ENCODE data around the gene GRHL3.
"Not testable (repeated sequence)": the region's sequence is repeated elsewhere in the genome, so short reads cannot be mapped to it uniquely, and the experiment has no call there.

The GRHL3 gene
- 0 to 0.06 (median 0) reads per million in 9 experiments for total RNA-seq

GRCh38 chr1:24319312-24319863 is at the start of gene GRHL3:
Gene GRHL3, plus strand, starts transcription at chr1:24319357. Its CDS starts 195 bp downstream, at chr1:24319552.
- ATAC-seq (replicated peaks), result no peak
- peaks cover 10% of the 10 kb centered on the region for H3K36me3 Mint-ChIP-seq (ENCODE audit: insufficient read depth)

GRCh38 chr1:24274203-24275103 is 44.7 kb upstream of the GRHL3 start:
- not testable (repeated sequence) for H3K36me3 Mint-ChIP-seq (ENCODE audit: insufficient read depth); H3K4me1 Mint-ChIP-seq (ENCODE audit: low read depth in 2 of 2); DNase-seq; H3K9me3 Mint-ChIP-seq; ATAC-seq (replicated peaks); H3K4me3 Mint-ChIP-seq; H3K27ac Mint-ChIP-seq
- peaks cover 47 to 62% of the 10 kb centered on the region in 2 donors for H3K27me3 Mint-ChIP-seq

More at GRCh38 chr1:24319312-24319863, at the start of gene GRHL3:
- DNase-seq, result no peak
- peak within 1 kb of the TSS in 1 of 2 donors; percentile 0 for H3K27ac Mint-ChIP-seq
- H3K27me3 Mint-ChIP-seq, result peaks cover 57 to 67% of the 10 kb centered on the region in 2 donors
- no peaks in the 10 kb centered on the region for H3K9me3 Mint-ChIP-seq
- peaks cover 28 to 38% of the 10 kb centered on the region in 2 donors for H3K4me1 Mint-ChIP-seq (ENCODE audit: low read depth in 2 of 2)
- peak within 1 kb of the TSS; percentile 20 to 85 for H3K4me3 Mint-ChIP-seq

GRCh38 chr1:24275104-24275410 is 44.1 kb upstream of the GRHL3 start:
- no peaks in the 10 kb centered on the region for H3K9me3 Mint-ChIP-seq
- H3K27ac Mint-ChIP-seq, result no peak overlapping the region
- H3K4me1 Mint-ChIP-seq (ENCODE audit: low read depth in 2 of 2), result peaks cover 7 to 8% of the 10 kb centered on the region in 2 donors
- H3K4me3 Mint-ChIP-seq, result no peak overlapping the region
- ATAC-seq (replicated peaks), result no peak
- H3K27me3 Mint-ChIP-seq, result peaks cover 46 to 56% of the 10 kb centered on the region in 2 donors
- DNase-seq, result no peak
- no peaks in the 10 kb centered on the region for H3K36me3 Mint-ChIP-seq (ENCODE audit: insufficient read depth)

- no peak overlapping the region for H3K4me3 Mint-ChIP-seq
- H3K4me1 Mint-ChIP-seq (ENCODE audit: low read depth in 2 of 2), result peaks cover 7 to 8% of the 10 kb centered on the region in 2 donors
- H3K27me3 Mint-ChIP-seq, result peaks cover 42 to 51% of the 10 kb centered on the region in 2 donors
- no peaks in the 10 kb centered on the region for H3K9me3 Mint-ChIP-seq
- H3K27ac Mint-ChIP-seq, result no peak overlapping the region
- peaks cover under 1% of the 10 kb centered on the region for H3K36me3 Mint-ChIP-seq (ENCODE audit: insufficient read depth)
- DNase-seq (no peak), ATAC-seq (replicated peaks) (no peak)
These were observed 43.6 kb upstream of the GRHL3 start for GRCh38 chr1:24275510-24275909.

GRCh38 chr1:24276791-24277190 is 42.4 kb upstream of the GRHL3 start:
- peaks cover 7 to 8% of the 10 kb centered on the region in 2 donors for H3K4me1 Mint-ChIP-seq (ENCODE audit: low read depth in 2 of 2)

GRCh38 chr1:24277420-24278169 is 41.6 kb upstream of the GRHL3 start:
- ATAC-seq (replicated peaks), result peak; percentile 69
- DNase-seq, result no peak
- peak overlapping the region; percentile 53 to 73 for H3K4me3 Mint-ChIP-seq
- H3K4me1 Mint-ChIP-seq (ENCODE audit: low read depth in 2 of 2), result peaks cover 7 to 8% of the 10 kb centered on the region in 2 donors
- H3K27ac Mint-ChIP-seq, result peak overlapping the region; percentile 33 to 44
- H3K9me3 Mint-ChIP-seq, result no peaks in the 10 kb centered on the region
- peaks cover 3% of the 10 kb centered on the region for H3K36me3 Mint-ChIP-seq (ENCODE audit: insufficient read depth)
- peaks cover 21 to 30% of the 10 kb centered on the region in 2 donors for H3K27me3 Mint-ChIP-seq

More at GRCh38 chr1:24276791-24277190, 42.4 kb upstream of the GRHL3 start:
- H3K36me3 Mint-ChIP-seq (ENCODE audit: insufficient read depth), result peaks cover 3% of the 10 kb centered on the region
- peak overlapping the region in 1 of 2 donors; percentile 33 for H3K27ac Mint-ChIP-seq
- DNase-seq (no peak), ATAC-seq (replicated peaks) (no peak)
- H3K9me3 Mint-ChIP-seq, result no peaks in the 10 kb centered on the region
- H3K27me3 Mint-ChIP-seq, result peaks cover 29 to 39% of the 10 kb centered on the region in 2 donors
- no peak overlapping the region for H3K4me3 Mint-ChIP-seq

- Mint-ChIP-seq H3K27ac (no peak overlapping the region), H3K36me3 (ENCODE audit: insufficient read depth) (peaks cover 3% of the 10 kb centered on the region)
- ATAC-seq (replicated peaks), result no peak
These were observed 40.4 kb upstream of the GRHL3 start for GRCh38 chr1:24278726-24279125.

GRCh38 chr1:24279590-24280232 is 39.4 kb upstream of the GRHL3 start:
- Mint-ChIP-seq H3K36me3 (ENCODE audit: insufficient read depth) (peaks cover 3% of the 10 kb centered on the region), H3K27ac (no peak overlapping the region), H3K9me3 (no peaks in the 10 kb centered on the region), H3K4me3 (no peak overlapping the region), H3K27me3 (peaks cover 5 to 11% of the 10 kb centered on the region in 2 donors), H3K4me1 (ENCODE audit: low read depth in 2 of 2) (peaks cover 7 to 8% of the 10 kb centered on the region in 2 donors)
- DNase-seq (no peak), ATAC-seq (replicated peaks) (no peak)

More at GRCh38 chr1:24278726-24279125, 40.4 kb upstream of the GRHL3 start:
- Mint-ChIP-seq H3K4me3 (no peak overlapping the region), H3K4me1 (ENCODE audit: low read depth in 2 of 2) (peaks cover 7 to 8% of the 10 kb centered on the region in 2 donors), H3K9me3 (no peaks in the 10 kb centered on the region), H3K27me3 (peaks cover 10 to 19% of the 10 kb centered on the region in 2 donors)
- no peak for DNase-seq

- Mint-ChIP-seq H3K4me1 (ENCODE audit: low read depth in 2 of 2) (peaks cover 7 to 8% of the 10 kb centered on the region in 2 donors), H3K9me3 (no peaks in the 10 kb centered on the region), H3K4me3 (no peak overlapping the region), H3K27ac (no peak overlapping the region), H3K27me3 (no peaks in the 10 kb centered on the region), H3K36me3 (ENCODE audit: insufficient read depth) (peaks cover 3% of the 10 kb centered on the region)
- ATAC-seq (replicated peaks), result no peak
- DNase-seq, result no peak
These were observed 37.6 kb upstream of the GRHL3 start for GRCh38 chr1:24281591-24281990.

GRCh38 chr1:24282491-24282890 is 36.7 kb upstream of the GRHL3 start:
- DNase-seq (no peak), ATAC-seq (replicated peaks) (no peak)
- peaks cover 3% of the 10 kb centered on the region for H3K36me3 Mint-ChIP-seq (ENCODE audit: insufficient read depth)
- no peak overlapping the region for H3K4me3 Mint-ChIP-seq
- H3K27ac Mint-ChIP-seq, result no peak overlapping the region
- no peaks in the 10 kb centered on the region for H3K9me3 Mint-ChIP-seq
- peaks cover 4 to 5% of the 10 kb centered on the region in 2 donors for H3K4me1 Mint-ChIP-seq (ENCODE audit: low read depth in 2 of 2)
- H3K27me3 Mint-ChIP-seq, result no peaks in the 10 kb centered on the region

GRCh38 chr1:24283326-24284155 is 35.6 kb upstream of the GRHL3 start:
- Mint-ChIP-seq H3K27me3 (no peaks in the 10 kb centered on the region), H3K4me3 (no peak overlapping the region), H3K27ac (no peak overlapping the region), H3K4me1 (ENCODE audit: low read depth in 2 of 2) (no peaks in the 10 kb centered on the region), H3K36me3 (ENCODE audit: insufficient read depth) (peaks cover 3% of the 10 kb centered on the region), H3K9me3 (no peaks in the 10 kb centered on the region)
- no peak for ATAC-seq (replicated peaks)
- DNase-seq, result no peak

- no peak for DNase-seq
- H3K4me1 Mint-ChIP-seq (ENCODE audit: low read depth in 2 of 2), result no peaks in the 10 kb centered on the region
- ATAC-seq (replicated peaks), result no peak
- no peaks in the 10 kb centered on the region for H3K27me3 Mint-ChIP-seq
- peaks cover 3% of the 10 kb centered on the region for H3K36me3 Mint-ChIP-seq (ENCODE audit: insufficient read depth)
- H3K4me3 Mint-ChIP-seq, result no peak overlapping the region
- no peaks in the 10 kb centered on the region for H3K9me3 Mint-ChIP-seq
- no peak overlapping the region for H3K27ac Mint-ChIP-seq
These were observed 35.0 kb upstream of the GRHL3 start for GRCh38 chr1:24284156-24284471.

Data from effector memory CD8-positive, alpha-beta T cell (primary cell).